ENCODE measurements around the gene ZPBP2.
"Not testable (repeated sequence)": the region's sequence is repeated elsewhere in the genome, so short reads cannot be mapped to it uniquely, and the experiment has no call there.

Gene ZPBP2, protein sequence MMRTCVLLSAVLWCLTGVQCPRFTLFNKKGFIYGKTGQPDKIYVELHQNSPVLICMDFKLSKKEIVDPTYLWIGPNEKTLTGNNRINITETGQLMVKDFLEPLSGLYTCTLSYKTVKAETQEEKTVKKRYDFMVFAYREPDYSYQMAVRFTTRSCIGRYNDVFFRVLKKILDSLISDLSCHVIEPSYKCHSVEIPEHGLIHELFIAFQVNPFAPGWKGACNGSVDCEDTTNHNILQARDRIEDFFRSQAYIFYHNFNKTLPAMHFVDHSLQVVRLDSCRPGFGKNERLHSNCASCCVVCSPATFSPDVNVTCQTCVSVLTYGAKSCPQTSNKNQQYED

GRCh38 chr17:39867880-39868553 lies at the start of gene ZPBP2:
TSS of gene ZPBP2 (plus strand) at chr17:39868202. CDS start at chr17:39868355, 153 bp downstream.
- no peak for DNase-seq

DNA sequence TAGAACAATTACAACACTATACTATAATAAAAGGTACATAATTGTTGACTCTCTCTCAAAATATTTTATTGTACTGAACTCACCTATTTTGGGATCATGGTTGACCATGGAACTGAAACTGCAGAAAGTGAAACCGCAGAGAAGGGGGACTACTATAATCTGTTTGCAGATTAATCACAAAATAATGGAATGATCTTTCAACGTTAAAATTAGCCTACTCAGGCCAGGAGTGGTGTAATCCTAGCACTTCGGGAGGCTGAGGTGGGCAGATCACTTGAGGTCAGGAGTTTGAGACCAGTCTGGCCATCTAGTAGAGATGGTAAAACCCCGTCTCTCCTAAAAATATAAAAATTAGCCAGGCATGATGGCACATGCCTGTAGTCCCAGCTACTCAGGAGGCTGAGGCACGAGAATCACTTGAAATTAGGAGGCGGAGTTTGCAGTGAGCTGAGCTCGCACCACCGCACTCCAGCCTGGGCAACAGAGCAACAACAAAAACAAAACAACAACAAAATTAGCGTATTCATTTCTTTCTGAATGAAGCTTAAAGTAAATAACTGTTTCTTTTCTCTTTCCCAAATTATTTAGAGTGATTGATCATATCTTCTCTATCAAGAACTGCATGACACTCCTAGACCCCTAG lies 49.5 kb upstream of the ZPBP2 start:
- no peak for DNase-seq

- DNase-seq = no peak
These were observed 47.5 kb upstream of the ZPBP2 start for GRCh38 chr17:39820541-39820940.

DNA sequence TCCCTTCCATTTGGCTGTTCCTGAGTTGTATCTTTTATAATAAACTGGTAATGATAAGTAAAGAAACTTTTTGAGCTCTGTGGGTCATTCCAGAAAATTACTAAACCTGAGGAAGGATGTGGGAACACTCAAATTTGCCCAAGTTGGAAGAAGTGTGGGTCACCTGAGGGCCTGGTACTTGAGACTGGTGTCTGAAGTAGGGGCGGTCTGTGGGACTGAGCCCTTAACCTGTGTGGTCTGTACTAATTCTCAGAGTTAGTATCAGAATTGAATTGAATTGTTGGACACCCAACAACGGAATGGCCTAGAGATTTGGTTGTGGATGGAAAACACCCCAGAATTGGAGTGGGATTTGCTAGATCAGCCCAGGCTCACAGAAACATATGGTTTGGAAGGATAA lies 47.0 kb upstream of the ZPBP2 start:
- DNase-seq = no peak

- no peak for DNase-seq
These were observed 46.0 kb upstream of the ZPBP2 start for GRCh38 chr17:39822051-39822451.

GRCh38 chr17:39823407-39824054 lies 44.5 kb upstream of the ZPBP2 start:
- no peak for DNase-seq

GRCh38 chr17:39826334-39826733 lies 41.7 kb upstream of the ZPBP2 start:
- DNase-seq = no peak

- DNase-seq = no peak
These were observed 39.6 kb upstream of the ZPBP2 start for GRCh38 chr17:39828443-39828842.

DNA sequence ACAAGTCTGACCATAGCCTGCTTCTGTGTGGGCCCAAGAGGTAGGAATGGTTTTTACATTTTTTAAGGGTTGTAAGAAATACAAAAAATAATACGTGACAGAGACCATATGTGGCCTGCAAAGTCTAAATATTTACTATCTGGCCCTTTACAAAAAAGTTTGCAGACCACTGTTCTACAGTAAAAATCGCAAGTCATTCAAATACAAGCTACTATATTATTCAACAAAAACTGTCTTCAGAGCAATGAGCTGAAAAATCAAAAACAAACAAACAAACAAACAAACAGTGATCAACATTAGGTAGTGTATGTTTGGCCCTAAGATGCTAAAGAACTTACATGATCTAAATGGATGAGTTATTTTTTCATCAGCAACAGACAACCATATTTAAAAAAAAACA lies 36.4 kb upstream of the ZPBP2 start:
- no peak for DNase-seq

DNA sequence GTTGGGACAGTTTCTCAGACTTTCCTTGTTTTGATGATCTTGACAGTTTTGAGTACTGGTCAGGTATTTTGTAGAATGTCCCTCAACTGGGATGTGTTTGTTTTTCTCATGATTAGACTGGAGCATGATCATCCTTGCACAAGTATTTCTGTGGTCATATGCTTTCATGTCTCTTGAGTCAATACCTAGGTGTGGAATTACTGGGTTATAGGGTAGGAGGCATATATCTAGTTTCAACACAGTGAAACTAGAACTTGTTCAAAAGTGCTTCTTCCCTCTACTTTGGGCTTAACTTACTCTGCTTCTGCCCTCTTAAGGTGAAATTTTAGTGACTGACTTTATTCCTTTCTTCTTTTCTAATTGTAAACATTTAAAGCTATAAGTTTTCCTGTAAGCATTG lies 34.0 kb upstream of the ZPBP2 start:
- no peak for DNase-seq

DNA sequence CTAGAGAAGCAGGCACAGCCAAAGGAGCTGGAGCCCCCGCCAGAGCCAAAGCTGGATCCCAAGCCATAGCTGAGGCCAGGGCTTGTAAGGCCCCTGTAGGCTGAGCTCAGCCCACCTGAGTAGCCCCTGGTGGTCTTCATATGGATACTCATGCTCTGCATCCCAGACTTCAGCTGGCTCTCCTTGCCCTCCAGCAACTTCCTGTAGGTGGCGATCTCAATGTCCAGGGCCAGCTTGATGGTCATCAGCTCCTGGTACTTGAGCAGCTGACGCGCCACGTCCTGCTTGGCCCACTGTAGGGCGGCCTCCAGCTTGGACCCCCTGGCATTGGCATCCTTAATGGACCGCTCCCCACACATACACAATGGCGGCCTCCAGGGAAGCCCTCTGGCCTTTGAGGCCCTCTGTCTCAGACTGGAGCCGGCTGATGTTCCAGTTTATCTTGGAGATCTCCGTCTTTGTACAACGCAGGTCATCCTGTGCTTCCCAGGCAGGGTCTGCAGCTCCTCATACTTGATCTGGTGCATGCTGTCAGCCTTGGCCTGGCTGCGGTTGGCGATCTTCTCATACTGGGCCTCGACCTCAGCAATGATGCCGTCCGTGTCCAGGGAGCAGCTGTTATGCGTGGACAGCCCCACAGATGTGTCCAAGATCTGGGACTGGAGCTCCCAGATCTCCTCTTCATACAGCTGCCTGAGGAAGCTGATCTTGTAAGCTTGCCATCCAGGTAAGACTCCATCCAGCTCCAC lies 32.8 kb upstream of the ZPBP2 start:
- no peak for DNase-seq

- no peak for DNase-seq
These were observed 31.9 kb upstream of the ZPBP2 start for GRCh38 chr17:39836117-39836516.

- DNase-seq = no peak
These were observed 29.9 kb upstream of the ZPBP2 start for GRCh38 chr17:39838057-39838456.

DNA sequence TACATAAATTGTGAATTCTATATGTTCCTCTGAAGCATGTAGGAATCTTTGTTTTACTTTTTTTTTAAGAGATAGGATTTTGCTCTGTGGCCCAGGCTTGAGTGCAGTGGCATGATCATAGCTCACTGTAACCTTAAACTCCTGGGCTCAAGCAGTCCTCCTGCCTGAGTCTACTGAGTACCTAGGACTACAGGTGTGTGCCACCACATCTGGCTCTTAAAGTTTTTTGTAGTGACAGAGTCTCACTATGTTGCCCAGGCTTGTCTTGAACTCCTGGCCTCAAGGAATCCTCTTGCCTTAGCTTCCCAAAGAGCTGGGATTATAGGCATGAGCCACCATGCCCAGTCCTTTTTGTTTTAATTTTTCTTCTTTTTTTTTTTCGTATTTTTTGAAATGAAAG lies 29.2 kb upstream of the ZPBP2 start:
- no peak for DNase-seq

- no peak for DNase-seq
These were observed 26.8 kb upstream of the ZPBP2 start for GRCh38 chr17:39841134-39841683.

DNA sequence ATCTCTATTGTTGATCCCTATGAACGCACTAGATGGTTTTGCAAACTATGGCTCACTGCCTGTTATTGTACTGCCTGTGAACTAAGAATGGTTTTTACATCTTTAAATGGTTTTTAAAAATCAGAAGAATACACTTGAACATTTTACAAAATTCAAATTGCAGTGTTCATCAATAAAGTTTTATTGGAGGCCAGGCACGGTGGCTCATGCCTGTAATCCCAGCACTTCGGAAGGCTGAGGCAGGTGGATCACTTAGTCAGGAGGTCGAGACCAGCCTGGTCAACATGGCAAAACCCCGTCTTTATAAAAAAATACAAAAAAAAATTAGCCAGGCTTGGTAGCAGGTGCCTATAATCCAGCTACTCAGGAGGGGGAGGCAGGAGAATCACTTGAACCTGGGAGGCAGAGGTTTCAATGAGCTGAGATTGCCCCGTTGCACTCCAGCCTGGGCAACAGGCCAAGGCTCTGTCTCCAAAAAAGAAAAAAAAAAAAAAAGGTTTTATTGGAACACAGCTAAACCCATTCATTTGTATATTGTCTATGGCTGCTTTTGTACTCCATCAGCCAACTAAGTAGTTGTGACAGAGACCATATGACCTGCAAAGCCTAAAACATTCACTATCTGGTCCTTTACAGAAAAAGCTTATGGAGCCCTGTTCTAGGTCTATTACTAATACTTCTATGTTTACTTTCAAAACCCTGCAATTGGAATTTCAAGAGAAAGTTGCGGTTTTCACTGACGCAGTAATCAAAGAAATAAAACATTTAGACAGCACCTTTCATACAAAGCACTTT lies 22.8 kb upstream of the ZPBP2 start:
- no peak for DNase-seq

- no peak for DNase-seq
These were observed 21.8 kb upstream of the ZPBP2 start for GRCh38 chr17:39846205-39846604.

DNA sequence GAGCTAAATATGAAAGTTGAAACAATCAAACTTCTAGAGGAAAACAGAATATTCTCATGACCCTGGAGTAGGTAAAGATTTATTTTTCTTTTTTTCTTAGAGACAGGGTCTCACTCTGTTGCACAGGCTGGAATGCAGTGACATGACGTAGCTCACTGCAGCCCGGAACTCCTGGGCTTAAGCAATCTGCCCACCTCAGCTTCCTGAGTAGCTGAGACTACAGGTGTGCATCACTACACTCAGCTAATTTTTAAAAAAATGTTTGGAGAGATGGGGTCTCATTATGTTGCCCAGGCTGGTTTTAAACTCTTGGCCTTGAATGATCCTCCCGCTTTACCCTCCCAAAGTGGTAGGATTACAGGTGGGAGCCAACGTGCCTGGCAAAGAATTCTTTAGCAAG lies 19.4 kb upstream of the ZPBP2 start:
- DNase-seq = no peak

GRCh38 chr17:39850186-39850585 lies 17.8 kb upstream of the ZPBP2 start:
- DNase-seq = not testable (repeated sequence)

DNA sequence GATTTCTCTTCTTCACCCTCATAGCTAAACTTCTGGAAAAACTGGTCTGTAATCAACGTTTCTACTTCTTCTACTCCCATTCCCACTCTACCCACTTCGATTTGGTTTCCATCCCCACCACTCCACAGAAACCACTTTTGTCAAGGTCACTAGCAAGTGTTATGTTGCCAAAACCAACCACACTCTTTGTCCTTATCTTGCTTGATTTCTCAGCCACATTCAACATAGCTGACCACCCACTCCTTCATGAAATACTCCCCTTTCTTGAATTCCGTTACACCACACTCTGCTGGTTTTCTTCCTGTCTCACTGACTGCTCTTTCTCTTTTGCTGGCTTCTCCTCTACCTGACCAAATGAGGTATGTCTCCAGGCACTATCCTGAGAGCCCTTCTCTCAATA lies 15.8 kb upstream of the ZPBP2 start:
- no peak for DNase-seq

DNA sequence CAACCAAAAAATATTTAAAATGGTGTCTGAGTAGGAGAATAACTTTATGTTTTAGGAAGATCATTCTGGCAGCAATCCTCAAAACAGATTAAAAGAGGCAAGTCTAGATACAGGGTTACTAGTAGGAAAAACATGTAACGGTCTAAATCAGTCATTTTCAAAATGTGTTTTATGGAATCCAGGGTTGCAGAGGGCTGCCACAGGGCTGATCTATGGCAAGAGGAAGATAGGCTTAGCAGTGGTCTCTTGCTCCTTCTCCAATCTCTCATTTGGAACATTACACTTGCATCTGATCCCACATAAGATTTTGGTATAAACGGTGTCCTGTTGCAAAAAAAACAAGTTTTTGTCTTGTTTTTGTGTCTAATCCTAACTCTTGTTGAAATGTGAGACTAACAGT lies 13.1 kb upstream of the ZPBP2 start:
- no peak for DNase-seq
